Measurements from ENCODE around the gene KIAA1217.

GRCh38 chr10:24197263-24197662 is 11.7 kb upstream of the KIAA1217 start:
- TF ChIP-seq CTCF (IDR thresholded peaks at IDR 0.05; ENCODE audit: borderline replicate concordance, extremely low read depth, low read length, poor library complexity, severe bottlenecking) (no peak), EZH2 (IDR thresholded peaks at IDR 0.05; ENCODE audit: borderline replicate concordance, low read depth, low read length, severe bottlenecking) (no peak)
